Upper lobe of left lung (tissue), 6 donors: ENCODE measurements around the gene KLK1. TPM values are rescaled to one million over a fixed set of nuclear protein-coding genes. Genes with fewer than 3 reads are reported as not detected.
"Not testable (repeated sequence)": the region's sequence is repeated elsewhere in the genome, so short reads cannot be mapped to it uniquely, and the experiment has no call there.

Experiments
- ATAC-seq, 2 donors: fragments of 200-7000 bp; cut with Tn5 transposase; one replicate each; pipeline ENCODE4 v1.9.1; 2022; ENCODE audit warnings: mild to moderate bottlenecking in 2 of 2, moderate library complexity in 2 of 2; ENCODE audit not compliant: low FRiP score in 2 of 2
- DNase-seq, 2 donors: peaks; one replicate each; pipeline ENCODE4 v3.0.0-alpha.2; 2019 to 2020
- H3K27ac ChIP-seq, 4 donors: fragments of 200-600 bp; sonication (generic); one replicate each; pipeline ENCODE4 v1.5.1; 2016 to 2019
- H3K27me3 ChIP-seq, 4 donors: fragments of 200-600 bp; sonication (generic); one replicate each; pipeline ENCODE4 v1.5.1; 2017 to 2019
- H3K36me3 ChIP-seq, 4 donors: fragments of 200-600 bp; sonication (generic); one replicate each; pipeline ENCODE4 v1.5.1; 2016 to 2019
- H3K4me1 ChIP-seq, 4 donors: fragments of 200-600 bp; sonication (generic); one replicate each; pipeline ENCODE4 v1.5.1; 2018 to 2019
- H3K4me3 ChIP-seq, 4 donors: fragments of 200-600 bp; sonication (generic); one replicate each; pipeline ENCODE4 v1.5.1; 2017 to 2019; ENCODE audit warnings: mild to moderate bottlenecking in 2 of 4, moderate library complexity in 1 of 4
- H3K9me3 ChIP-seq, 4 donors: fragments of 200-600 bp; sonication (generic); one replicate each; pipeline ENCODE4 v1.5.1; 2018 to 2019
- EP300 ChIP-seq, 4 donors: sonication (generic); formaldehyde crosslinking; IDR thresholded peaks; one replicate each; pipeline ENCODE4 v1.5.1; 2017; ENCODE audit warnings: antibody characterized with exemption in 4 of 4, control low read depth in 2 of 4
- POLR2A ChIP-seq, 4 donors: fragments of 450-650 bp; IDR thresholded peaks; one replicate each; pipeline ENCODE4 v1.5.1; 2016 to 2017; ENCODE audit warnings: antibody characterized with exemption in 4 of 4, mild to moderate bottlenecking in 2 of 4
- POLR2AphosphoS5 ChIP-seq, 2 donors: sonication (generic); formaldehyde crosslinking; IDR thresholded peaks; one replicate each; pipeline ENCODE4 v1.5.1; 2017; ENCODE audit warnings: antibody characterized with exemption in 2 of 2
- WGBS, 2 donors: methylation state at CpG; one replicate each; pipeline ENCODE4 v1.1.5; 2017 to 2018; 5-methylcytosine and 5-hydroxymethylcytosine counted together
- small RNA-seq, 4 donors: library from RNA; depleted of rRNA; stranded (forward); fragments of <200 nt; gene quantifications; one replicate each; pipeline ENCODE3, GENCODE V24; 2016
- total RNA-seq, 6 donors: library from RNA; depleted of rRNA in 4 of 6; stranded (reverse); fragments of >200 nt in 4 of 6; gene quantifications; one replicate each; pipeline versions ENCODE4 v1.1.0 to v1.2.1, GENCODE V29; 2016 to 2021
- TF ChIP-seq, protein P1 (sequence below), 6 experiments: fragments of 450-650 bp in 4 of 6; fragments of 200-600 bp in 2 of 6; sonication (generic) in 2 of 6; IDR thresholded peaks; one replicate each; pipeline ENCODE4 v1.5.1; 2016 to 2019; ENCODE audit warnings: antibody characterized with exemption in 6 of 6
- donor health status: DM: no; HTN: no; CAD: no; lungs with moderate emphysema.
- donor health status: DM: no; HTN: yes; CAD: no; lungs with severe emphysema.

KLK1 gene
- total RNA-seq, 6 donors from 2014 or later = 1.3 to 3.3 (median 2.0) TPM; not detected in 3

DNA sequence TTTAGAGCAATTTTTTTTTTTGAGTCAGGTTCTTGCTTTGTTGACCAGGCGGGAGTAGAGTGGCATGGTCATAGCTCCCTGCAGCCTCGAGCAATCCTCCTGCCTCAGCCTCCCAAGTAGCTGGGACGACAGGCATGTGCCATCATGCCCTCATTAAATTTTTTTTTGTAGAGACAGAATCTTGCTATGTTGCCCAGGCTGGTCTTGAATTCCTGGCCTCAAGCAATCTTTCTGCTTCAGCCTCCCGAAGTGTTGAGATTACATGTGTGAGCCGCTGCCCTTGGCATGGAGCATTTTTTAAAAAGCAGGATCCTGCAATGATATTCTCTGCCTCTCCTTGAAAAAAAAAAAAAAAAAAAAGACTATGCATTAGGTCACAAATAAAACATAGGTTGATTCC, 47.5 kb downstream of the KLK1 start:
- H3K36me3 ChIP-seq = no peaks in the 10 kb centered on the region
- DNase-seq (no peak), ATAC-seq (no peak)
- WGBS, 2 donors = 79 to 89% methylated on average over 5 of the region's 5 CpGs
- peaks cover 0 to 7% (median 0%) of the 10 kb centered on the region in 4 donors for H3K4me1 ChIP-seq
- no peak overlapping the region for H3K27ac ChIP-seq
- peaks cover 0 to 19% (median 7%) of the 10 kb centered on the region in 4 donors for H3K27me3 ChIP-seq
- peaks cover 0 to 9% (median 4%) of the 10 kb centered on the region in 4 donors for H3K9me3 ChIP-seq
- H3K4me3 ChIP-seq = no peak overlapping the region
- TF ChIP-seq POLR2AphosphoS5 (IDR thresholded peaks at IDR 0.05) = no peak
- TF ChIP-seq, protein P1, sequence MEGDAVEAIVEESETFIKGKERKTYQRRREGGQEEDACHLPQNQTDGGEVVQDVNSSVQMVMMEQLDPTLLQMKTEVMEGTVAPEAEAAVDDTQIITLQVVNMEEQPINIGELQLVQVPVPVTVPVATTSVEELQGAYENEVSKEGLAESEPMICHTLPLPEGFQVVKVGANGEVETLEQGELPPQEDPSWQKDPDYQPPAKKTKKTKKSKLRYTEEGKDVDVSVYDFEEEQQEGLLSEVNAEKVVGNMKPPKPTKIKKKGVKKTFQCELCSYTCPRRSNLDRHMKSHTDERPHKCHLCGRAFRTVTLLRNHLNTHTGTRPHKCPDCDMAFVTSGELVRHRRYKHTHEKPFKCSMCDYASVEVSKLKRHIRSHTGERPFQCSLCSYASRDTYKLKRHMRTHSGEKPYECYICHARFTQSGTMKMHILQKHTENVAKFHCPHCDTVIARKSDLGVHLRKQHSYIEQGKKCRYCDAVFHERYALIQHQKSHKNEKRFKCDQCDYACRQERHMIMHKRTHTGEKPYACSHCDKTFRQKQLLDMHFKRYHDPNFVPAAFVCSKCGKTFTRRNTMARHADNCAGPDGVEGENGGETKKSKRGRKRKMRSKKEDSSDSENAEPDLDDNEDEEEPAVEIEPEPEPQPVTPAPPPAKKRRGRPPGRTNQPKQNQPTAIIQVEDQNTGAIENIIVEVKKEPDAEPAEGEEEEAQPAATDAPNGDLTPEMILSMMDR (IDR thresholded peaks at IDR 0.05) = no peak
- TF ChIP-seq EP300 (IDR thresholded peaks at IDR 0.05) = no peak
- no peak for TF ChIP-seq POLR2A (IDR thresholded peaks at IDR 0.05)

DNA sequence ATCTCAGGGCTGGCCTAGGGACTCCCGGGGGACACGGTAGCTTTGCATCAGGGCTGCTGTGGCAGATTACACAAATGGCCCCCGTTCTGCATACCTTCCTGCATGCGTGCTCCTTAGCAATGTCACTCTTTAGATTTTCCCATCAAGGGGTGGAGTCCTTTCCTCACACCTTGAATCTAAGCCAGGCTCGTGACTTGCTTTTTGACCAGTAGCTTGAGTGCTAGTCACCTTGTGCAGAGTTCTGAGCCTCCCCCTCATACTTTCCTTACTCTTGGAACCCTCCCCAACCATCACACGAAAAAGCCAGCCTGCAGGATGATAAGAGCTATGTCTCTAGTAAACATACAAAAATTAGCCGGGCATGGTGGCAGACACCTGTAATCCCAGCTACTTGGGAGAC, 50.1 kb downstream of the KLK1 start:
- H3K4me3 ChIP-seq, DNase-seq, H3K4me1 ChIP-seq, ATAC-seq, H3K9me3 ChIP-seq, H3K36me3 ChIP-seq, H3K27ac ChIP-seq: not testable (repeated sequence)
- 52 to 71% methylated on average over 5 to 7 of the region's 7 CpGs for WGBS, 2 donors
- peaks cover 0 to 12% (median 6%) of the 10 kb centered on the region in 4 donors for H3K27me3 ChIP-seq

DNA sequence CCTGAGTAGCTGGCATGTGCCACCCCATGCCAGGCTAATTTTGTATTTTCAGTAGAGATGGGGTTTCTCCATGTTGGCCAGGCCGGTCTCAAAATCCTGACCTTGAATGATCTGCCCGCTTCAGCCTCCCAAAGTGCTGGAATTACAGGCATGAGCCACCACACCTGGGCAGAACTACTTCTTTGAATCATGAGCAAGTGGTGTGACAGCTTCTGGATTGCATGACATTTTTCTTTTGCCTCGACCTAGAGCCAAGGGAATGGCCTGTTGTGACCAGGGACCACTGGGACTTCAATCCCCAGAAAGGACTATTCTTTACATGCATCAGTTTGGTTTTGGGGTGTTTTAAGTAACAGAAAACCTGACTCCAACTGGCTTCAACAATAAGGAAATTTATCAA, 50.7 kb downstream of the KLK1 start:
- not testable (repeated sequence) for H3K4me1 ChIP-seq, ATAC-seq, H3K36me3 ChIP-seq, H3K27me3 ChIP-seq, H3K27ac ChIP-seq, H3K9me3 ChIP-seq, H3K4me3 ChIP-seq, DNase-seq
- whole genome bisulfite sequencing, 2 donors = 65 to 84% methylated on average over 2 to 3 of the region's 3 CpGs

DNA sequence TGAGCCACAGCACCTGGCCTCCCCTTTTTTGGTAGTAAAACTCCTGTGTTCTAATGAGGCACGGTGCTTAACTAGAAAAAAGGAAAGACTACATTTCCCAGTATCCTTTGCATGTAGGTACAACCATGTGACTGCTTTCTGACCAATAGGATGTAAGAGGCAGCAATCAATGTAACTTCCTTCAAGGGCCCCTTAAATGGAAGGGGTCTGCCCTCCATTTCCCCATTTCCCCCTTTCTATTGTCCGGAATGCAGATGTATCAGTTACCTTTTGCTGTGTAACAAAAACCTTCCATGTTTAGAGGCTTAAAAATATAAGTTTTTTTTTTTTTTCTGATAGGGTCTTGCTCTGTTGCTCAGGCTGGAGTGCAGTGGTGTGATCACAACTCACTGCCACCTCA, 51.1 kb downstream of the KLK1 start:
- peaks cover 0 to 9% (median 4%) of the 10 kb centered on the region in 4 donors for H3K9me3 ChIP-seq
- ATAC-seq = no peak
- H3K27me3 ChIP-seq = peaks cover 0 to 4% (median 1%) of the 10 kb centered on the region in 4 donors
- H3K36me3 ChIP-seq = no peaks in the 10 kb centered on the region
- H3K4me1 ChIP-seq = no peaks in the 10 kb centered on the region
- no peak overlapping the region for H3K27ac ChIP-seq
- no peak for DNase-seq
- TF ChIP-seq EP300 (IDR thresholded peaks at IDR 0.05) = no peak
- no peak for TF ChIP-seq POLR2AphosphoS5 (IDR thresholded peaks at IDR 0.05)
- TF ChIP-seq, protein P1 (IDR thresholded peaks at IDR 0.05) = no peak
- TF ChIP-seq POLR2A (IDR thresholded peaks at IDR 0.05) = no peak
- no peak overlapping the region for H3K4me3 ChIP-seq
- WGBS, 2 donors = 33 to 40% methylated on average over 2 of the region's 2 CpGs

DNA sequence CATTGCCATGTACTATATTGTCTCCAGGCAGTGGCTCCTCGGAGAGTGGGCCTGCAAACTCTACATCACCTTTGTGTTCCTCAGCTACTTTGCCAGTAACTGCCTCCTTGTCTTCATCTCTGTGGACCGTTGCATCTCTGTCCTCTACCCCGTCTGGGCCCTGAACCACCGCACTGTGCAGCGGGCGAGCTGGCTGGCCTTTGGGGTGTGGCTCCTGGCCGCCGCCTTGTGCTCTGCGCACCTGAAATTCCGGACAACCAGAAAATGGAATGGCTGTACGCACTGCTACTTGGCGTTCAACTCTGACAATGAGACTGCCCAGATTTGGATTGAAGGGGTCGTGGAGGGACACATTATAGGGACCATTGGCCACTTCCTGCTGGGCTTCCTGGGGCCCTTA, 52.7 kb downstream of the KLK1 start:
- Histone ChIP-seq H3K4me3 (no peak overlapping the region), H3K27ac (no peak overlapping the region), H3K36me3 (no peaks in the 10 kb centered on the region), H3K4me1 (no peaks in the 10 kb centered on the region), H3K27me3 (no peaks in the 10 kb centered on the region), H3K9me3 (peaks cover 0 to 3% (median 0%) of the 10 kb centered on the region in 4 donors)
- TF ChIP-seq EP300 (IDR thresholded peaks at IDR 0.05) (no peak), POLR2A (IDR thresholded peaks at IDR 0.05) (no peak), POLR2AphosphoS5 (IDR thresholded peaks at IDR 0.05) (no peak)
- TF ChIP-seq, protein P1 (IDR thresholded peaks at IDR 0.05) = no peak
- peak in 1 of 2 donors; percentile 51 for ATAC-seq
- 81 to 84% methylated on average over 12 to 13 of the region's 13 CpGs for WGBS, 2 donors
- DNase-seq = no peak

DNA sequence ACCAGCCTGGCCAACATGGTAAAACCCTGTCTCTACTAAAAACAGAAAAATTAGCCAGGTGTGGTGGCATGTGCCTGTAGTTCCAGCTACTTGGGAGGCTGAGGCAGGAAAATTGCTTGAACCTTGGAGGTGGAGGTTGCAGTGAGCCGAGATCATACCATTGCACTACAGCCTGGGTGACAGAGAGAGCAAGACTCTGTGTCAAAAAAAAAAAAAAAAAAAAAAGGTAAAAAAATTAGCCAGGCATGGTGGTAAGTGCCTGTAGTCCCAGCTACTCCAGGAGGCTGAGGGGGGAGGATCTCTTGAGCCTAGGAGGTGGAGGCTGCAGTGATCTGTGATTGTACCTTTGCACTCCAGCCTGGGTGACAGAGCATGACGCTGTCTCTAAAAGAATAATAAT, 53.4 kb downstream of the KLK1 start, which contains the start of gene GPR32:
TSS of gene GPR32 (plus strand) at position 301 of the 400 bp plus-strand sequence. CDS start 137 bp downstream, outside the sequence.
- H3K27ac ChIP-seq, H3K9me3 ChIP-seq, H3K27me3 ChIP-seq, H3K36me3 ChIP-seq, ATAC-seq, H3K4me3 ChIP-seq, H3K4me1 ChIP-seq, DNase-seq: not testable (repeated sequence)
- WGBS, 2 donors = 75 to 91% methylated on average over 2 of the region's 2 CpGs

Small RNAs within 50 kb of the gene (small RNA-seq; reads per million reads assigned to genes)
- gene SNORD88A (136 to 222 (median 206) reads per million in 4 donors), gene SNORD88B (0 reads per million in 4 donors), gene SNORD88C (0 reads per million in 4 donors)

Other genes with a start within 250 kb of the KLK1 start
- 1 to 10 TPM in 3 of 6 donors, under 1 TPM in 2, not detected in 1; 0.67 to 3.6 (median 1.4) TPM for gene SYT3, start 183.9 kb downstream of the KLK1 start, total RNA-seq
- gene C19orf81, start 174.3 kb downstream of the KLK1 start, total RNA-seq = 10 to 100 TPM in 1 of 6 donors, 1 to 10 TPM in 4, not detected in 1; 1.7 to 24.4 (median 3.1) TPM
- gene SHANK1, start 104.0 kb downstream of the KLK1 start, total RNA-seq = under 1 TPM in 2 of 6 donors, not detected in 4; 0.40 to 0.54 TPM
- gene CLEC11A, start 100.4 kb downstream of the KLK1 start, total RNA-seq = 10 to 100 TPM in 4 of 6 donors, 1 to 10 TPM in 2; 3.9 to 19.6 (median 15.9) TPM
- gene GPR32, start 53.3 kb downstream of the KLK1 start, total RNA-seq = not detected
- gene ACP4, start 33.4 kb downstream of the KLK1 start, total RNA-seq = not detected
- gene KLK15, start 9.8 kb upstream of the KLK1 start, total RNA-seq = not detected
- gene KLK3, start 31.1 kb upstream of the KLK1 start, total RNA-seq = under 1 TPM in 1 of 6 donors, not detected in 5; 0.33 TPM
- not detected for gene KLK2, start 49.7 kb upstream of the KLK1 start, total RNA-seq
- gene KLK4, start 87.6 kb upstream of the KLK1 start, total RNA-seq = not detected
- under 1 TPM in 1 of 6 donors, not detected in 5; 0.74 TPM for gene KLK5, start 129.3 kb upstream of the KLK1 start, total RNA-seq
- not detected for gene KLK6, start 145.8 kb upstream of the KLK1 start, total RNA-seq
- 1 to 10 TPM in 1 of 6 donors, under 1 TPM in 1, not detected in 4; 0.30 to 1.1 TPM for gene KLK7, start 160.1 kb upstream of the KLK1 start, total RNA-seq
- gene KLK8, start 177.8 kb upstream of the KLK1 start, total RNA-seq = not detected
- 10 to 100 TPM in 3 of 6 donors, 1 to 10 TPM in 2, not detected in 1; 4.8 to 21.7 (median 18.6) TPM for gene KLK10, start 195.9 kb upstream of the KLK1 start, total RNA-seq
- 10 to 100 TPM; 13.3 to 37.7 (median 22.9) TPM for gene KLK11, start 202.8 kb upstream of the KLK1 start, total RNA-seq
- gene KLK12, start 211.2 kb upstream of the KLK1 start, total RNA-seq = 1 to 10 TPM in 1 of 6 donors, under 1 TPM in 1, not detected in 4; 0.54 to 2.0 TPM
- gene KLK13, start 241.3 kb upstream of the KLK1 start, total RNA-seq = 10 to 100 TPM in 1 of 6 donors, 1 to 10 TPM in 1, under 1 TPM in 2, not detected in 2; 0.54 to 24.1 (median 1.9) TPM